GM21515 (cell line): Measurements from ENCODE around the gene VPS39.

ENCODE experiments used
- ATAC-seq: cut with Tn5 transposase; IDR thresholded peaks from one replicate; pipeline ENCODE4 v1.9.1; 2021; ENCODE audit not compliant: unreplicated experiment

Gene VPS39

DNA sequence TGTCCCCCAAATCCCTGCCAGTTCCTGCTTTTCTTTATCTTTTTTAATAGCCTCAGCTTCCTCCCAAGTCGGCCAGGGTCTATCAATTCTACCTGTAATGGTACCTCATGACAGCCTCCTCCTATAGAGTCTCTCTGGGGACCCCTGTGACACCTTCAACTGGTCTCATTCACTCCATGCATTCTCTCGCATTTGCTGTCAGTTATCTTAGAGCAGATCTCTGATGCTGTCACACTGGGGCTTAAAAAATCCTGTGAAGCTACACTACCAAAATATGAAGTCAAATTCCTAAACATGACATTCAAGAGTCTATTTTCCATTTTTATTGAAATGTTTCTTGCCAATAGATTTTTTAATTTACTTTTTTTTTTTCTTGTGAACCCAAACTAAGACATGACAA lies 5.5 kb downstream of the VPS39 start:
- no peak for ATAC-seq

DNA sequence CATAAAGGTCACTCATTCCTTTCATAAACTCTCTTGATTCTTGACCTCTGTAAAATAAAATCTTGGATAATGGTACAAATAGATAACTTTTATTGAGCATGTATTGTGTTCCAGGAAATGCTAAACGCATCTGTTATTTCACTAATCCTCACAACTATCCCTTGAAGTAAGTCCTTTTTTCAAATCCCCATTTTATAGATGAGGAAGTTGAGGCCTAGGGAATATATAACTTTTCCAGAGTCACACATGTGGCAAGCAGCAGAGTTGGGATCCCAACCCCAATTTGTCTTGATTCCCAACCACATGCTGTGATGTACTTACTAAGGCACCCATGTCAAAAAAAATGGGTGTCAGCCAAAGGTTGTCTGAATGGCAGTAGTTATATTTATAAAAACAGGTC lies 6.3 kb downstream of the VPS39 start:
- no peak for ATAC-seq

DNA sequence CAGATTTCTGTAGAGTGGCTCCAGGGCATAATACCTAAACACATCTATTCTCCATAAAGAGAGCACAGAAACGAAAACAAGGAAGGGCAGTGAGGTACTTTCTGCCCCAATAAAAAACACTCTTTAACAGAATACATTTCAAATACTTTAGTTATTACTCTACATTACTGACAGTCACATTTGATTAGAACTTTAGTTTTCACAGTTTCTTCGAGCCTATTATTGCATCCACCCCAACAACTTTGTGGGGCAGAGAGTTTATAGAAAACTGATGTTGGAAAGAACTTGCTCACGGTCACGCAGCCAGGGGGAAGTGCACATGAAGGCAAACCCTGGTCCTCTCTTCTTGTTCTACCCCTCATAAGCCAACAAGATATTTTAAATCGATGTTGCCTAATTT lies 9.0 kb downstream of the VPS39 start:
- ATAC-seq = no peak

DNA sequence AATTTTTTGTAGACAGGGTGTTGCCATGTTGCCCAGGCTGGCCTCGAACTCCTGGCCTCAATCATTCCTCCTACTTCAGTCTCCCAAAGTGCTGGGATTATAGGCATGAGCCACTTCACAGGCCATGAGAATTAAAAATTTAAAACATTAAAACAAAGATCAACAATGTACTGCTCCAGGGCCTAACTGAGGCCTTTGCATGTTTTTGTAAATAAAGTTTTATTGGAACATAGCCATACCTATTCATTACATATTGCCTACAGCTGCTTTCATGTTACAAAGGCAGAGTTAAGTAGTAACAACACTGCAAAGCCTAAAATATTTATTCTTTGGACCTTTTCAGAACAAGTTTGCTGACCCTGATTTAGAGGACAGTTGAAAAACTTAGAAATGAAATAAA lies 9.6 kb downstream of the VPS39 start:
- ATAC-seq = no peak

DNA sequence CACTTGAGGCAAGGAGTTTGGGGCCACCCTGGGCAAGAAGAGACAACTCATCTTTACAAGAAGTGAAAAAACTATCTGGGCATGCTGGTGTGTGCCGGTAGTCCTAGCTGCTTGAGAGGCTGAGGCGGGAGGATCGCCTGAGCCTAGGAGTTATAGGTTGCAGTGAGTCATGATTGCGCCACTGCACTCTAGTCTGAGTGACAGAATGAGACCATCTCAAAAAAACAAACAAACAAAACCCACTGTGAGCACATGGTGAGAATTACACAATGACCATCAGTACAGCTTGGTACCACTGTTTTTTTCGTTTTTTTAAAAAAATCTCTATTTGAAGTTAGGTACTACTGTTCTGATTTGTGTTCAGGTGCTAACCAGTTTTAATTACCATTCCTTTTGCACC lies 13.6 kb downstream of the VPS39 start:
- ATAC-seq = no peak

DNA sequence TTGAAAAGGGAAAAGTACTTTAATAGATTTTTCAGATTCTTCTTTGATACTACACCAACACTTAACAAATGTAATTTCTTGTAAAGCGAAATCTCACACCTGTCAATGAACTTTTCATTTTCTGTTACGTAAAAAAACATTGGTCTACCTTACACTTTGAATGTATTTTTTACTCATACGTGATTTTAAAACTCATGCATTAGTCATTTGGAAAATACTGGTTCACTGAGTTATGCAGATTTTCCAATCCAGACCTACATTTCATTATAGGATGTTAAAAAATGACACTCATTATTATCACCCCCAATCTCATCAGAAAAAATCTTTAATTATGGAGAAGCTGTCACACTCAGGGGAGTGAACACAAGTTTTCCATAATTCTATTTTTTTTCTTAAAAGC lies 14.7 kb downstream of the VPS39 start:
- no peak for ATAC-seq

DNA sequence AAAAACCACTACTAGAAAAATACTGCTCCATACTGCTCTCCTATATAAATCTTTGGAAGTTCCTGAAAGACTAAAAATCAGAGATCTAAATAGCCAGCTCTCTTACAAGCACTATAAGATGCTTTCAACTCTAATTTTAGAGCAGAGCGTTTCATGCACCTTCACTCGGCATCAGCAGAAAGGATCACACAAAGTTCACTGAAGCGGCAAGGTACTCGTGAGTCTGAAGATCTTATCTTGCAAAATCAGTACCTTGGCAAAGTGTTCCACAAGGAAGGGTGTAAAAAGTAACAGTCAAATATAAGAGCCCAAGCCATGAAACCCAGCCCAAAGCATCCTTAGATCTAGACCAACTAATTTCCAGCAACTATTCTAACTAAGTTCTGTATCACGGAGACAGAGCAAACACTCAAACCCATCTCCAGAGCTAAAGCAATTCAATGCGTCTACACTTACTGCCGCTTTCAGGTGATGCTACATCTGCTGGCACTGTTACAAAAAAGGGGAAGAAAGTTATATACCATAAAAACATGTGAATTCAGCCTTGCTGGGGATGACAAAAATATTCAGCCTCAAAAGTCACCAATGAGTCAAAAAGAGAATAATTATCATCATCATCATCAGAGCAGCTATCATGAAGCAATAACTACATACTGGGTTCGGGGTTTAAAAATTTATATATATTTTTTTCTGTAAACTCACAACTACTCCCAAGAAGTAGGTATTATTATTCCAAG lies 16.3 kb downstream of the VPS39 start:
- no peak for ATAC-seq

DNA sequence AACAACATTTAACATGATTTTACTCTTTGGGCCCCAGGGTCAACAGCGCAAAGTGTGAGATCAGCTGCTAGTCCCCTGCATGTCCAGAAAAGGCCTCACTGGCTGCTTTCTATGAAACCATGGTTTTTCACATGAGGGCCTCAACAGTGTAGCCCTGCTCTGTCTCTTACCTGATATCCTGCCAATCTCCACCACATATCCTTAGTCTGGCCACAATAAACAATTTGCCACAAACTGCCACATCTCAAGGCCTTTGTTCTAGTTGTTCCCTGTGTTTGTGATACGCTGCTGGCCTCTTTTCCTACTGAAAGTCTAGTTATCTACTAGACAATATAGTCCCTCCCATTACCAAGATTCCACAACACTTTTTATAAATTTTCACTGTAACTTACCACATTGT lies 17.7 kb downstream of the VPS39 start:
- no peak for ATAC-seq

DNA sequence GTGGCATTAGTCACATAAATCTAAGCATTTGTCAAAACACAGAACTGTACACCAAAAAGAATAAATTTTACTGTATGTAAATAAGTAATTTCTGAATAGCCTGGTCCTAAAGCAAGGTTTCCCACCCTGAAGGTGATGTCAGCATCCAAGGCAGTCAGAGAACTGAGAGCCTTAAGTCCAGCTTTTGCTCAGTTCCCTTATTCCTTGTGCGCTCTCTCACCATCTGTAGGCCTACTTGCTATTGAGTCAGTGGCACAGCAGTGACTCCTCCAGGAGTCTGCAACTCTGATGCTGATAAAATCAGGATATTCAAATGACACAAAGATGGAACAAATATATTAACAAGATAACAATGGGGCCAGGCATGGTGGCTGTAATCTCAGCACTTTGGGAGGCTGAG lies 22.3 kb downstream of the VPS39 start:
- ATAC-seq = no peak

DNA sequence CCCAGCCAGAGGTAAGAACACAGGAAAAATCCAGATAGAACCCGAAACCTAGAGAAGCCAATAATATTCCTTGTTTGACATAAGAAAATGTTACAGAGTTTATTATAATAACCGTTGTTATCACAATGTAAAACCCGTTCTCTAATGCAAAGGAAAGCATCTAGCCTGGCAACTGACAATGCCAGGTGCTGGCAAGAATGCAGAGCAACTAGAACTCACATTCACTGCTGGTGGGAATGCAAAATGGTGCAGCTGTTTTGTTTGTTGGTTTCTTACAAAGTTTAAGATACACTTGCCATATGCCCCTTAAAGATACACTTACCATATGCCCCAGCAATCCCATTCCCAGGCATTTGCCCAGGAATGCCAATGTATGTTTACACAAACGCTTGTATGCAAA lies 23.4 kb downstream of the VPS39 start:
- ATAC-seq = no peak

DNA sequence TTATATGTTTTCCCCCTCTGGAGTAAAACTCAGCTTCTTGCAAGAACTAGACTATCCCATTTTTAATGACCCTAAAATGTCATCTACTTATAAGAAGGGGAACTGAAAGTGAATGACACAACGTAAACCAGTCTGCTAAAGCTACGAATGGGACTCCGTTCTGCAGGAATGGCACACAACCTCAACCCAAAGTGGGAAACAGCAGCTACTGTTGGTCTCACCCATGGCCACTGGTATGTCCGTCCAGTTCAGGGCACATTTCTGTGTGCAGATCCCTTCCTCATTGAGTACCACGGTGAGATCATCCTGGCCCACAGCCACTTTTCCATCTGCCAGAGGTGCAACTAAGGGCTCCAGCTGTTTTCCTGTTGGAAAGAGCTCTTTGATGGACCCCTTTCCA lies 23.8 kb downstream of the VPS39 start:
- no peak for ATAC-seq

DNA sequence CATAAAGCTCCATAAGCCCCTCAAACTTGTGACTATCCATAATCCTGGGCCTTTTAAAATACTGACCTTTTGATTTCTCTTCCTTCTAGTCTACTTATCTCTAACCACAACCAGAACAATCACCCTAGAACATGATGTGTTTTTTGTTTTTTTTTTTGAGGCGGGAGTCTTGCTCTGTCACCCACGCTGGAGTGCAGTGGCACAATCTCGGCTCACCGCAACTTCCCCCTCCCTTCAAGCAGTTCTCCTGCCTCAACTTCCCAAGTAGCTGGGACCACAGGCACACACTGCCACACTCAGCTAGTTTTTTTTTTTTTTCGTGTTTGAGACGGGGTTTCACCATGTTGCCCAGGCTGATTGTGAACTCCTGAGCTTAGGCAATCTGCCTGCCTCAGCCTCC lies 25.1 kb downstream of the VPS39 start:
- no peak for ATAC-seq

DNA sequence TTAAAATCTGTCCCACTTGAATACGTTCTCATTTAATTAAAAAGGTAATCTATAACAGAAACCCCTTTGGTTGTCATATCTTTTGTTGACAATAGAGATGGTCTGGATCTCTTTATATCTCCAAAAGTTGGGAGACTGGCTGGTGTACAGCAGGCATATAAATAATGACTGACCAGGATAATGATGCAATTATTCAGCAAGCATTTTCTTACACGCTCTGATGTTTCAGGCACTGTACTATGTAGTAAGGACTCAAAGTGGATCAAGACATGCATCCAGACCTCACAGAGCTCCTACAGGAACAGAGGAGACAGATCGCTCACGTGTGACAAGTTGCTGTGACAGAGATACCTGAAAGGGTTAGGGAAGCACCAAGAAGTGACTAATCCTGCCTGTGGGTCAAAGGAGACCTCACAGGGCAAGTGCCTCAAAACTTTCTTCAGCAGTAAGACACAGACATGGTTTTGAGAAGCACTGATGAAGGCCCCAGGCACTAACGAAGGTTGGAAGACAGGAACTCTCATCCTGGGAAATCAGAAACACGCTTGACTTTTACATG lies 25.7 kb downstream of the VPS39 start:
- ATAC-seq = no peak

DNA sequence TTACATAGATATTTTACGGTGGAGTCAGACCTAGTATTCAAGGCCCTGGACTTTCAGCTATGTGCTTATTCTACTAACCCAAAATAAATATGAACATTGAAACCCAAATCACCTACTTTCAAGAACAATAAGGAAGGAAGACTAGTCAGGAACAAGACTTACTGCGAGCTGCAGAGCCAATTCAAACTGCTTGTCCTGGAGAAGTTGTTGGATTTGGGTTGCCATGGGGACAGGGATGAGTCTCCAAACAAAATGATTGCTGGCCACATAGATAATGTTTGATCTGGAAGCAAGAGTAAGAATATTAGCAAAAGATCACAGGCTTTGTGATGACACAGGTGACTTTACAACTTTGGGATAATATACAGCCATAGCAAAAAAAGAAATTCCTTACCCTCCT lies 30.0 kb downstream of the VPS39 start:
- ATAC-seq = no peak

DNA sequence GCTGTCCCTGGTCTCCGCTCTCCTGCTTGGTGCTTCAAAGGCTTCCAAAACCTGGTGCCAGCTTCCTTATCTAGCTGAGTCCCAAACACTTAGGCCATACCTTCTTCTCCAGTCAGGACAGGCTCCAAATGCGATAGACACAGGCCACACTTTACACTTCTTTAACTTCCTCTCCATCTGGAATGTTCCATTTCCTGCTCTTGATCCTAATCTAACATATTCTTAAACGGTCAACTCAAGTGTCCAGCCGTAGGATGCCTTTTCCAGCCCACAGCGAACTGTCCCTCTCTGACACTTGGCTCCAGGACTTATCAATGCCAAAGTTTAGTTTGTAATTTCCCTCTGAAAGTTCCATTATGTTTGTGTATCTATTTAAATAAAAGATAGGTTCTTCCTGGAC lies 32.4 kb downstream of the VPS39 start:
- no peak for ATAC-seq

DNA sequence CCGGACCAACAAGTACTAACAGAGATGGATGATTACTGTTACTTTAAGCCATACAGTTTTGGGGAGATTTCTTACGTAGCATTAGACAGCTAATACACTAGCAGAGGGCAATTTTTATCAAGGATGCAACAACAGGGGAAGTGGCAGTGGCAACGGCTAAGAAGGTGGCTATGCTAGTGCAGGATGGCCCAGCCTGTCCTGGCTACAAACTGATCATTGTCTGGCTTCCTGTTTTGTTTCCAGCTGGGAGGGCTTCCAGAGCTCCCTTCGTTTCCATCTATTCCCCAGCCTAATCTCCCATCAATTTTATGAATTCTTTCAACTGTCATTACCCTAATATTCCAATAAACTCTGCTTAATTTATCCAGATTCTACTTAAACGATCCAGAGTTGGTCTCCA lies 35.6 kb downstream of the VPS39 start:
- no peak for ATAC-seq

DNA sequence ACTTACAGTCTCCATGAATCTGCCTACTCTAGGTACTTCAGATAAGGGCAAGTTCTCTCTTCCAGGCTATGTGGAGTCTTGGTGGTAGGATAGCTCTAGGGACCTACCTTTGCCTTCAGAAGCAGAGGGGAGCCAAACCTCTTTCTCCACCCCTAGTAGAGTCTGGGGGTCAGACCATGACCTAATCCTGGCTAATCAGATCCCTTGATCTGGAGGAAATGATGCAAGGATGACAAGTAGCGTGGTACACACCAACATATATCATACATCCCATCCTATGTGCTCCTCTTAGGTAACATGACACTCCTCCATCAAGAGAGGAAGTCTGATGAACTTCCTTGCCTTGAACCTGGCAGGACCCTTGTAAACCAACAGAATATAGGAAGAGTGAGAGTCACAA lies 36.3 kb downstream of the VPS39 start:
- ATAC-seq = no peak

DNA sequence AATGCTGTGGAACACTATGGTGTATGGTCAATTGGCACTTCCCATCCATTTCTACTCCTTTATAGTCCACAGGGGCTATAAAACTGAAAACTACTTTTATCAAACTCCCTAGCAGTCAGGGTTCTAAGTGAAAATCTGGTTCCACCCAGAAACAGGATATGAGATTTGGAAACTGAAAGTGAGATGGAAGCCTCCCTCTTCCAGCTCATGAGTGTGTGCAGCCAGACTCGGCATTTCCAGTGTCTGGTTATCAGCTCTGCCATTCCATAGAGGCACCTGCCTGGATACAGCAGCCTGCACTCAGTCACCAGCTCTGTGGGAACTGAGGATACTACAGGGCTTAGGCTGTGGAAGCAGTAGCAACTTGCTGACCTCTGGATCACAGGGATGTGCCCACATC lies 37.0 kb downstream of the VPS39 start:
- no peak for ATAC-seq

DNA sequence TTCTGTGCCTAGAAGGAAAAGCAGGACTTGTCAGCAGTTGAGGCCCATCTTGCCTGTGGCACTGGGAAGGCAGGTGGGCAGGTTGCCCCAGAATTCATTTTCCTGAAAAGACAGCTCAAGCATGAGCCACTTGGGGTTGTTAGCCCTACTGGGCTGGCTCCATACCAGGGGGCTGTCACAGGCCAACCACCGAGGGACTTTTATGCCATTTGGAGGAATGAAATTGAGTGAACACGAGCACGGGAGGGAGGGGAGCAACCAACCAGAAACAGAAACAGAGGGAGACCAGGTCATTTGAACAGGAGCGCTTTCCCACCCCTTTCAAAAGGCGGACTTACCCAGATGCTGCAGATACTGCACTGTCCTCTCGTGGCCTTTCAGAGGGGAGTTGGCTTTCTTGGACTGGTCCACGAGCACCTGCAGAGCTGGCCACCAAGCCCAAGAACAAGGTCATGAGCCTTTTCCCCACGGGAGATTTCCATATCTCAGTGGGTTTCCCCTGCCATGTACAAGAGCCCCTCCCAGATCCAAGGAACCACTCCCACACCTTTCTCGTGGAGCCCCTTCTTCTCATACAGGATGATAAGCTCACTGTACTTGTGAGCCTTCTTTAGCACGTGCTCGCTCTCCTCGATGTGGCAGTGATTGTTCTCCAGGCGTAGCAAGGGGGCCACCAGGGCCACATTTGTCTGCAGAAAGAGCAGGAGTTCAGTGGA lies 41.7 kb downstream of the VPS39 start:
- no peak for ATAC-seq

DNA sequence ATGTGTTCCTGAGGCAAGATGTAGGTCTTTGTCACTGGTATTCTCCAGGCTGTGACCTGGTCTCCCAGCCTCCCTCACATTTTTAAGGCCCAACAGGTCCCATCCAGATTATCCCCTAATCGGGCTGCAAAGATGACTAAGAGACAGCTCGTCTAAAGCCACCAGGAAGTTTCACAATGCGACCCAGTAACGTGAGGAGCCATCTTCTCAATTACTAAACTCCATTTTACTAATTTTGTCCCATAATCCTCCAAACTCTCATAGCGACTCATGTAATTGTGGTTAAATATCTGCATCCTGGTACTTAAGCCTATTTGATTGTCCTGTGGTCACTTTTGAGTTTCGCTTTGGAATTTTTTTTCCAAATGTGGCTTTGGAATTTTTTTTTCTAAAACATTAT lies 43.0 kb downstream of the VPS39 start:
- ATAC-seq = no peak

DNA sequence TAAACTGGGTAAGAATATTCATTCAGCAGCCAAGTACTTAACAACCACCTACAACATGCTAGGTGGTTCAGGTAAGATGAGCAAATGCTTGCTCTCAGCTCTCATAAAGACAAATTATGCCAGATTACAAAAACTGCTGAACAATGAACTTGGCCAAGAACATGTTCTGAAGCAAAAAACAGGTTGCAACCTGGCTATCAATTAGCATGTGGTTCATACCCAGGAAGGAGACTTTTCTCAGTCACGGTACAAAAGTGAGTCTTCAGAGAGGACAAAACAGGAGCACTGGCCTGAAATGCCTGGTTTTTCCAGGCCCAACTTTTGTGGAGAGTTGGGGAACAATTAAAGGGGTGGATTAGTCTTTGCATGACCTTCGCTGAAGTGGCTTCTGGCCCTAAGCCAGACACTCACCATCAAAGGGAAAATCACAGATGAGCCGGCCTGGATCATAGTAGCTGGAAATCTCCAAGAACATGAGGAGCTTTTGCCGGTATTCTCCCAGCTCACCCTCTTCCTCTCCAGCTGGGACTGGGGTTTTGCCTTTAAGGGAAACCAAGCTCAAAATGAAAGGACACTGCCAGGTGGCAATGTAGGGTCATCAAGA lies 44.1 kb downstream of the VPS39 start:
- no peak for ATAC-seq

DNA sequence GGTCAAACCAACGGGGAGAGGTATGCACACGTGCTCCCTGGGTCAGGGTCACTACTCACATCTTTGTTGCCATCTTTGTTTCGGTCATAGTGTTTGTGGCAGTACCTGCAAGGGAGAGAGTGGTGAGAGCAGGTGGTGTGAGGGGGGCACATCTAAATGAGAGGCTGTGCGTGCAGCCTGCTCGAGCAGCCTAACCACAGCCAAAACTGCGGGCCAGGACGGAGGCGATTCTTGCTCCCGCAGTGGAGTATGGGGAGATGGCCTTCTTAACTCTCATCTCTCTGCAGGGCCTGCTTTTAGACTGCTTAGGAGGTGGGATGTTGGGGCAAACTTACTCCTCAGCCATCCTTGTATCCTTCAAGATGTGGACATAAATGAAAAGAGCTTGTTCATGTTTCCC lies 44.8 kb downstream of the VPS39 start:
- no peak for ATAC-seq
